Lower leg skin (tissue), 3 donors: ENCODE measurements around the gene PIP5KL1.

Experiments used
- CTCF ChIP-seq, 3 donors: fragments of 450-650 bp; IDR thresholded peaks; one replicate each; pipeline ENCODE4 v1.5.1; 2016; ENCODE audit warnings: antibody characterized with exemption in 3 of 3, mild to moderate bottlenecking in 3 of 3, moderate library complexity in 2 of 3
- POLR2A ChIP-seq, 2 donors: fragments of 450-650 bp; IDR thresholded peaks; one replicate each; pipeline ENCODE4 v1.6.1; 2016 to 2017; ENCODE audit warnings: antibody characterized with exemption in 2 of 2, mild to moderate bottlenecking in 1 of 2, moderate library complexity in 1 of 2

GRCh38 chr9:127912882-127913281 lies 17.7 kb downstream of the PIP5KL1 start:
- TF ChIP-seq CTCF (IDR thresholded peaks at IDR 0.05) (no peak), POLR2A (IDR thresholded peaks at IDR 0.05) (no peak)
